H1 (cell line): ENCODE data around the gene MPEG1. TPM values are rescaled to one million over a fixed set of nuclear protein-coding genes. Genes with fewer than 3 reads are reported as not detected.

ENCODE experiments used
- CTCF ChIA-PET: fragments of 300-600 bp; sonication (Branson Sonifier 250); formaldehyde crosslinking; loops from one replicate; lab custom pipeline; 2021; ENCODE audit not compliant: partially characterized antibody; lab: Charles Lee
- POLR2A ChIA-PET: fragments of 300-600 bp; sonication (Branson Sonifier 250); formaldehyde crosslinking; loops from one replicate; lab custom pipeline; 2021; ENCODE audit warnings: inconsistent platforms; ENCODE audit not compliant: partially characterized antibody; lab: Charles Lee
- DNase-seq, 2 experiments: peaks; one replicate each; pipeline versions ENCODE4 v3.0.0 to v3.0.0-alpha.2; 2010 to 2022; ENCODE audit warnings: low spot score in 2 of 2, low read depth in 1 of 2, mixed read lengths in 1 of 2
- FAIRE-seq: peaks from 2 replicates; lab custom pipeline; 2011; peaks lifted over from hg19 to GRCh38; lab: Jason Lieb, UNC
- H2AFZ ChIP-seq: 2 replicates; pipeline ENCODE4 v1.8.1; 2012; ENCODE audit warnings: low read length, inconsistent platforms
- H2AK5ac ChIP-seq: 2 replicates; pipeline ENCODE4 v1.6.1; 2013; ENCODE audit warnings: low read depth, low read length
- H2BK120ac ChIP-seq: replicated peaks from 2 replicates; pipeline ENCODE3; 2013; ENCODE audit warnings: low read depth, low read length, inconsistent platforms
- H2BK12ac ChIP-seq: 2 replicates; pipeline ENCODE4 v1.6.1; 2013; ENCODE audit warnings: low read depth, low read length
- H2BK15ac ChIP-seq: 2 replicates; pipeline ENCODE4 v1.6.1; 2013; ENCODE audit warnings: low read length
- H2BK20ac ChIP-seq: 2 replicates; pipeline ENCODE4 v1.6.1; 2013; ENCODE audit warnings: low read length
- H2BK5ac ChIP-seq: 2 replicates; pipeline ENCODE4 v1.6.1; 2013; ENCODE audit warnings: low read depth, low read length
- H3K14ac ChIP-seq: 2 replicates; pipeline ENCODE4 v1.6.1; 2013; ENCODE audit warnings: inconsistent platforms; ENCODE audit not compliant: insufficient read length
- H3K18ac ChIP-seq: 2 replicates; pipeline ENCODE4 v1.6.1; 2013; ENCODE audit warnings: low read length; ENCODE audit errors: extremely low read depth
- H3K23ac ChIP-seq: 2 replicates; pipeline ENCODE4 v1.6.1; 2013; ENCODE audit warnings: inconsistent platforms; ENCODE audit not compliant: insufficient read length
- H3K23me2 ChIP-seq: 2 replicates; pipeline ENCODE4 v1.6.1; 2013; ENCODE audit warnings: low read depth, low read length
- H3K27ac ChIP-seq: 2 replicates; pipeline ENCODE4 v1.6.1; 2011; ENCODE audit warnings: low read depth, low read length, inconsistent platforms
- H3K27me3 ChIP-seq, 4 experiments: replicated peaks in 1 of 4; 1 replicate in 1 of 4; 2 replicates in 3 of 4; pipeline versions ENCODE4 v1.6.1 to v1.8.1; 2011 to 2013; ENCODE audit warnings: low read length in 3 of 4, mild to moderate bottlenecking in 3 of 4, inconsistent platforms in 2 of 4, mixed read lengths in 2 of 4, moderate library complexity in 1 of 4; ENCODE audit not compliant: control insufficient read depth in 3 of 4, insufficient read depth in 3 of 4; ENCODE audit errors: extremely low read depth in 1 of 4
- H3K36me3 ChIP-seq, 4 experiments: 2 replicates each; pipeline versions ENCODE4 v1.6.1 to v1.8.1; 2011 to 2013; ENCODE audit warnings: mild to moderate bottlenecking in 4 of 4, low read length in 3 of 4, moderate library complexity in 2 of 4, control low read depth in 1 of 4, inconsistent platforms in 1 of 4; ENCODE audit not compliant: insufficient read depth in 4 of 4, control insufficient read depth in 2 of 4
- H3K4ac ChIP-seq: replicated peaks from 2 replicates; pipeline ENCODE3; 2013; ENCODE audit warnings: low read length, low read depth, mixed read lengths, inconsistent platforms; ENCODE audit not compliant: insufficient read length
- H3K4me1 ChIP-seq, 4 experiments: replicated peaks in 1 of 4; 1 replicate in 1 of 4; 2 replicates in 3 of 4; pipeline versions ENCODE4 v1.6.1 to v1.8.1; 2011 to 2013; ENCODE audit warnings: low read length in 3 of 4, inconsistent platforms in 2 of 4, mixed read lengths in 1 of 4; ENCODE audit not compliant: insufficient read depth in 4 of 4, control insufficient read depth in 3 of 4
- H3K4me2 ChIP-seq, 2 experiments: 2 replicates each; pipeline versions ENCODE4 v1.6.1 to v1.8.1; 2011 to 2013; ENCODE audit warnings: low read depth in 2 of 2, low read length in 2 of 2, control low read depth in 1 of 2, inconsistent platforms in 1 of 2, mild to moderate bottlenecking in 1 of 2; ENCODE audit not compliant: insufficient read depth in 1 of 2
- H3K4me3 ChIP-seq, 4 experiments: fragments of 200-600, 300-600 bp in 1 of 4; sonication (generic), shearing (Covaris generic), sonication (Bioruptor Twin) in 1 of 4; 2 replicates each; pipeline versions ENCODE4 v1.5.1 to v1.8.1; 2011 to 2016; ENCODE audit warnings: low read length in 4 of 4, low read depth in 3 of 4, control low read depth in 2 of 4, inconsistent platforms in 2 of 4, mild to moderate bottlenecking in 2 of 4, mixed read lengths in 1 of 4, moderate library complexity in 1 of 4; ENCODE audit not compliant: insufficient read depth in 2 of 4; ENCODE audit errors: extremely low read depth in 1 of 4
- H3K56ac ChIP-seq: replicated peaks from 2 replicates; pipeline ENCODE3; 2013; ENCODE audit warnings: low read depth, mild to moderate bottlenecking, mixed read lengths, low read length, inconsistent platforms; ENCODE audit not compliant: insufficient read length
- H3K79me1 ChIP-seq: 2 replicates; pipeline ENCODE4 v1.6.1; 2013; ENCODE audit warnings: low read depth, low read length, control low read depth
- H3K79me2 ChIP-seq, 2 experiments: 2 replicates each; pipeline versions ENCODE4 v1.6.1 to v1.8.1; 2012 to 2013; ENCODE audit warnings: low read length in 2 of 2, mild to moderate bottlenecking in 2 of 2, inconsistent platforms in 1 of 2; ENCODE audit not compliant: insufficient read depth in 2 of 2, control insufficient read depth in 1 of 2
- H3K9ac ChIP-seq, 4 experiments: replicated peaks in 1 of 4; 1 replicate in 1 of 4; 2 replicates in 3 of 4; pipeline versions ENCODE4 v1.6.1 to v1.8.1; 2011 to 2013; ENCODE audit warnings: low read depth in 3 of 4, low read length in 3 of 4, control low read depth in 2 of 4, mild to moderate bottlenecking in 2 of 4, moderate library complexity in 2 of 4, inconsistent platforms in 1 of 4; ENCODE audit errors: extremely low read depth in 1 of 4
- H3K9me3 ChIP-seq, 2 experiments: 2 replicates each; pipeline versions ENCODE4 v1.6.1 to v1.8.1; 2012 to 2013; ENCODE audit warnings: mild to moderate bottlenecking in 2 of 2, moderate library complexity in 2 of 2, control low read depth in 1 of 2, inconsistent platforms in 1 of 2, low read depth in 1 of 2, low read length in 1 of 2, mixed read lengths in 1 of 2; ENCODE audit not compliant: insufficient read depth in 2 of 2
- H4K20me1 ChIP-seq, 2 experiments: replicated peaks in 1 of 2; 2 replicates each; pipeline versions ENCODE3 to v1.8.1; 2011 to 2013; ENCODE audit warnings: inconsistent platforms in 2 of 2, low read length in 2 of 2, mild to moderate bottlenecking in 1 of 2; ENCODE audit not compliant: insufficient read depth in 2 of 2, control insufficient read depth in 1 of 2
- H4K5ac ChIP-seq: 2 replicates; pipeline ENCODE4 v1.6.1; 2013; ENCODE audit warnings: low read length, low read depth, mixed read lengths, inconsistent platforms; ENCODE audit not compliant: insufficient read length
- H4K8ac ChIP-seq: 2 replicates; pipeline ENCODE4 v1.8.0; 2013; ENCODE audit warnings: mild to moderate bottlenecking, moderate library complexity, low read length, inconsistent platforms; ENCODE audit not compliant: insufficient read depth; ENCODE audit errors: extremely low read depth
- H4K91ac ChIP-seq: replicated peaks from 2 replicates; pipeline ENCODE3; 2013; ENCODE audit warnings: low read length, mixed read lengths, inconsistent platforms; ENCODE audit not compliant: insufficient read length
- CHD1 ChIP-seq: IDR thresholded peaks from 2 replicates; pipeline ENCODE4 v1.6.1; 2012; ENCODE audit warnings: low read depth, low read length, improper control_type of control experiment
- CTBP2 ChIP-seq: IDR thresholded peaks from 2 replicates; pipeline ENCODE4 v1.7.0; 2011; ENCODE audit warnings: borderline replicate concordance, mild to moderate bottlenecking, moderate library complexity, mixed read lengths, low read length; ENCODE audit not compliant: insufficient read depth, insufficient read length
- RFX5 ChIP-seq: IDR thresholded peaks from 2 replicates; pipeline ENCODE4 v1.6.1; 2011; ENCODE audit warnings: low read depth, low read length, improper control_type of control experiment, borderline replicate concordance
- RXRA ChIP-seq: IDR thresholded peaks from 2 replicates; pipeline ENCODE4 v1.6.1; 2011; ENCODE audit warnings: low read depth, mild to moderate bottlenecking, low read length, moderate library complexity; ENCODE audit not compliant: insufficient read depth
- WGBS, 2 experiments: shearing (Covaris generic) in 1 of 2; methylation state at CpG; one replicate each; pipeline versions ENCODE4 v1.1.6 to v1.1.7; 2013 to 2015; ENCODE audit warnings: low lambda C conversion rate in 2 of 2, mixed read lengths in 2 of 2, inconsistent platforms in 1 of 2, low coverage in 1 of 2, missing lambda C conversion rate in 1 of 2; ENCODE audit not compliant: insufficient replicate concordance in 2 of 2, insufficient coverage in 1 of 2, insufficient read length in 1 of 2; ENCODE audit errors: extremely low coverage in 1 of 2, missing lambda C conversion rate in 1 of 2; 5-methylcytosine and 5-hydroxymethylcytosine counted together
- polyA plus RNA-seq, 7 experiments: library from polyadenylated mRNA; depleted of rRNA in 3 of 7; stranded (reverse) in 5 of 7; unstranded in 2 of 7; fragments of >200 nt in 5 of 7; fragments of 200-250 nt in 2 of 7; gene quantifications; 1 replicate in 5 of 7; 2 replicates in 1 of 7; 4 replicates in 1 of 7; pipeline versions ENCODE4 v1.2.1 to v1.2.3, GENCODE V29; 2011 to 2013; ENCODE audit warnings: missing spikeins in 2 of 7, mixed read lengths in 2 of 7
- total RNA-seq: library from RNA; stranded (reverse); fragmentation: NEBNext Ultra II Directional; extraction: Animal tissue kit (Norgen Biotek cat#: 25700); gene quantifications from 2 replicates; pipeline ENCODE4 v1.2.1, GENCODE V29; 2021

Gene MPEG1
- total and polyA plus RNA-seq, 2 of the 8 experiments (the other 6 are each of a cell fraction or from before 2014, with no cell fraction given) = not detected

GRCh38 chr11:59176330-59176729 is 36.4 kb downstream of the MPEG1 start:
- Histone ChIP-seq H3K79me2 (peaks cover 0 to 14% of the 10 kb centered on the region in 2 experiments; a peak in 2 of 4 replicates), H3K4me2 (no peak overlapping the region)
- 84% methylated on average over 7 of the region's 7 CpGs; no CpG with 5 or more reads in 1 of the 2 experiments for WGBS, 2 experiments
- TF ChIP-seq RFX5 = no peak
- no peak for TF ChIP-seq CHD1
- TF ChIP-seq RXRA = no peak
- no peak for TF ChIP-seq CTBP2

More at GRCh38 chr11:59176330-59176729, 36.4 kb downstream of the MPEG1 start:
- H3K9ac ChIP-seq = no peak overlapping the region
- DNase-seq (no peak), FAIRE-seq (no peak)
- ChIA-PET CTCF (interaction anchor here (0.9 to 9.6 kb wide), 4 partner anchors 10 to 101 kb away, joined by 3 to 96 read pairs (median 14); no protein-coding TSS in a partner anchor), POLR2A (no interaction called here)
- H2BK15ac ChIP-seq = no peak overlapping the region
- H4K91ac ChIP-seq = no peak overlapping the region
- H3K27ac ChIP-seq = no peak overlapping the region
- H3K18ac ChIP-seq = no peak overlapping the region
- 0 out of 2 replicates have a peak, but pooled peaks cover under 1% of the 10 kb centered on the region for H3K79me1 ChIP-seq
- no peak overlapping the region for H3K4me3 ChIP-seq
- H2AFZ ChIP-seq = no peak overlapping the region
- H3K36me3 ChIP-seq = no peaks in the 10 kb centered on the region
- no peak overlapping the region for H4K8ac ChIP-seq
- H4K5ac ChIP-seq = no peak overlapping the region
- peaks cover 18% of the 10 kb centered on the region for H3K23me2 ChIP-seq
- H3K56ac ChIP-seq = no peak overlapping the region
- peaks cover 6 to 19% (median 12%) of the 10 kb centered on the region in 4 experiments; a peak in 6 of 7 replicates for H3K4me1 ChIP-seq
- no peak overlapping the region for H3K14ac ChIP-seq
- H2AK5ac ChIP-seq = no peak overlapping the region
- H3K23ac ChIP-seq = no peak overlapping the region
- H2BK12ac ChIP-seq = no peak overlapping the region
- H3K4ac ChIP-seq = no peak overlapping the region
- H2BK20ac ChIP-seq = no peak overlapping the region
- no peak overlapping the region for H2BK5ac ChIP-seq
- H3K27me3 ChIP-seq = no peaks in the 10 kb centered on the region
- H3K9me3 ChIP-seq = no peaks in the 10 kb centered on the region
- H4K20me1 ChIP-seq = peaks cover 2% of the 10 kb centered on the region in 2 experiments
- H2BK120ac ChIP-seq = no peak overlapping the region
